B cell (primary cell): ENCODE results near the gene NEU4.

Source experiments
- EZH2 ChIP-seq: IDR thresholded peaks from 2 replicates; pipeline ENCODE4 v1.6.1; 2012; ENCODE audit warnings: borderline replicate concordance, low read depth, mild to moderate bottlenecking, moderate library complexity, low read length; ENCODE audit not compliant: insufficient read depth, poor library complexity, severe bottlenecking
- TF ChIP-seq, protein P1 (sequence below): fragments of 200-600 bp; IDR thresholded peaks from one replicate; pipeline ENCODE4 v1.8.0; 2022; ENCODE audit warnings: antibody characterized with exemption, mild to moderate bottlenecking

GRCh38 chr2:241821460-241822263 lies 12.7 kb downstream of the NEU4 start:
- no peak for TF ChIP-seq EZH2
- TF ChIP-seq, protein P1, sequence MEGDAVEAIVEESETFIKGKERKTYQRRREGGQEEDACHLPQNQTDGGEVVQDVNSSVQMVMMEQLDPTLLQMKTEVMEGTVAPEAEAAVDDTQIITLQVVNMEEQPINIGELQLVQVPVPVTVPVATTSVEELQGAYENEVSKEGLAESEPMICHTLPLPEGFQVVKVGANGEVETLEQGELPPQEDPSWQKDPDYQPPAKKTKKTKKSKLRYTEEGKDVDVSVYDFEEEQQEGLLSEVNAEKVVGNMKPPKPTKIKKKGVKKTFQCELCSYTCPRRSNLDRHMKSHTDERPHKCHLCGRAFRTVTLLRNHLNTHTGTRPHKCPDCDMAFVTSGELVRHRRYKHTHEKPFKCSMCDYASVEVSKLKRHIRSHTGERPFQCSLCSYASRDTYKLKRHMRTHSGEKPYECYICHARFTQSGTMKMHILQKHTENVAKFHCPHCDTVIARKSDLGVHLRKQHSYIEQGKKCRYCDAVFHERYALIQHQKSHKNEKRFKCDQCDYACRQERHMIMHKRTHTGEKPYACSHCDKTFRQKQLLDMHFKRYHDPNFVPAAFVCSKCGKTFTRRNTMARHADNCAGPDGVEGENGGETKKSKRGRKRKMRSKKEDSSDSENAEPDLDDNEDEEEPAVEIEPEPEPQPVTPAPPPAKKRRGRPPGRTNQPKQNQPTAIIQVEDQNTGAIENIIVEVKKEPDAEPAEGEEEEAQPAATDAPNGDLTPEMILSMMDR: no peak
